ENCODE results near the gene ATPAF2. TPM values are rescaled to one million over a fixed set of nuclear protein-coding genes. Genes with fewer than 3 reads are reported as not detected.

ATPAF2 gene
- total and polyA plus RNA-seq, 10 donors, result 25.2 to 57.1 (median 37.1) TPM

DNA sequence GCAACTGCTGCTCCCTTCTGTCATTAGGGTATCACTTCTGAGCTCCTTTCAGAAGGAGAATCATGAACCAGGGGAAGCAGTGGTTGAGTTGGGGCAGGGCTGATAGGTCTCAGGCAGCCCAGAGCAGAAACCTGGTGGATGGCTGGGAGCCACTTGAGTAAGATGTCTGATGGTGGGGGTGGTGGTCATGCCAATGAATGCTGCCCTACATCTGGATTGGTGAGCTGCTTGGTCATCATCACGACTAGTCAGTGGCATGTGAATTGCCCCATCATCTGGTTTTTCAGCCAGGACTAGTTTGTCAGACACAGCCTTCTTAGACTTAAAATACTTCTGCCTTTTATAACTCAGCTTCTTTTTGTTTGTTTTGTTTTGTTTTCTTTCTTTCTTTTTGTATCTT is 2.8 kb upstream of the ATPAF2 start:
- TF ChIP-seq POLR2A (IDR thresholded peaks at IDR 0.05), result no peak
- TF ChIP-seq POLR2AphosphoS5 (IDR thresholded peaks at IDR 0.05), result no peak
- no peak for TF ChIP-seq CTCF (IDR thresholded peaks at IDR 0.05 in 8 of 11, conservative IDR thresholded peaks at IDR 0.05 in 3 of 11)
- 23 to 81% (median 54%) methylated on average over 1 of the region's 1 CpG for WGBS, 5 donors
- Histone ChIP-seq H3K4me3 (no peak overlapping the region), H3K4me1 (peaks cover 24 to 69% (median 42%) of the 10 kb centered on the region in 6 donors), H3K27me3 (replicated peaks in 1 of 7) (no peaks in the 10 kb centered on the region), H3K27ac (no peak overlapping the region), H3K9me3 (no peaks in the 10 kb centered on the region), H3K36me3 (peaks cover 0 to 22% (median 4%) of the 10 kb centered on the region in 6 donors)
- intact Hi-C loops (cut with DNase I; ENCODE audit: low total_unique reads), result no loop called here
- DNase-seq, result peak; percentile 41

DNA sequence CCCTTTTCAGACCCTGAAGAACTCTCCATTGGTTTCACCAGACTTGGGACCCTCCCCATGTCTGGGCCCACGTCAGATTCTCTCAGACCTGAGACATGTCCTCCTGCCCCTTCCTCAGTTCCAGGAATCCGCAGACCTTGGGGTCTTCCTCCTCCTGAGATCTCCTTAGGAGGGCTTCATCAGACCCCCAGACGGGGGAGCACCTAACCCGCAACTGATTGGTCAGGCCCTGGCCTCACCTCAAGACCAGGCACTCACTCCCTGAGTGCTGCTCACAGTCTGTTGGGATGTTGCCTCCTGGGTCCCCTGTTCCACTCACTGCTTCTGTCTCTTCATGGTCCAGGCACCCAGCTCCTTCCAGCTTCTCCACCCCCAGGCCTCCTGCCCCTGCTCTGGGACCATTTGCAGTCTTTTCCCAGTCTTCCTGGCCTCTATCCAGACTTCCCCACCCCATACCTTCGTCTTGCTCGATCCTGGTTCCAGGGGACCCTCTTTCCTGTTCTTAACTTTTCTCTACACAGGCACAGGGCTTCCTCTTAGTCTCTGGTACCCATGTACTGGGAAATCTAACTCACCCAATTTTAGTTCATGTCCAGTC is 1.4 kb upstream of the ATPAF2 start:
- WGBS, 5 donors, result 27 to 47% (median 43%) methylated on average over 6 of the region's 6 CpGs
- peak; percentile 76 for DNase-seq
- H3K27me3 ChIP-seq (replicated peaks in 1 of 7), result no peaks in the 10 kb centered on the region
- H3K4me1 ChIP-seq, result peaks cover 24 to 75% (median 46%) of the 10 kb centered on the region in 6 donors
- TF ChIP-seq CTCF (IDR thresholded peaks at IDR 0.05 in 8 of 11, conservative IDR thresholded peaks at IDR 0.05 in 3 of 11), result no peak
- TF ChIP-seq POLR2A (IDR thresholded peaks at IDR 0.05), result no peak
- no peak for TF ChIP-seq POLR2AphosphoS5 (IDR thresholded peaks at IDR 0.05)
- H3K27ac ChIP-seq, result peak overlapping the region in 6 of 8 donors; percentile 81 to 93 (median 90)
- H3K9me3 ChIP-seq, result no peaks in the 10 kb centered on the region
- peaks cover 0 to 13% (median 0%) of the 10 kb centered on the region in 6 donors for H3K36me3 ChIP-seq
- peak overlapping the region; percentile 74 to 98 (median 94) for H3K4me3 ChIP-seq
- intact Hi-C loops (cut with DNase I; ENCODE audit: low total_unique reads), result no loop called here

GRCh38 chr17:18039535-18040260 is 730 bp upstream of the ATPAF2 start:
- Histone ChIP-seq H3K36me3 (peaks cover 0 to 8% (median 0%) of the 10 kb centered on the region in 6 donors), H3K27me3 (replicated peaks in 1 of 7) (no peaks in the 10 kb centered on the region), H3K27ac (peak overlapping the region; percentile 50 to 93 (median 87)), H3K4me3 (peak overlapping the region; percentile 74 to 98 (median 94)), H3K9me3 (no peaks in the 10 kb centered on the region), H3K4me1 (peaks cover 24 to 79% (median 46%) of the 10 kb centered on the region in 6 donors)
- no peak for DNase-seq
- TF ChIP-seq POLR2AphosphoS5 (IDR thresholded peaks at IDR 0.05) (no peak), POLR2A (IDR thresholded peaks at IDR 0.05) (no peak), CTCF (IDR thresholded peaks at IDR 0.05 in 8 of 11, conservative IDR thresholded peaks at IDR 0.05 in 3 of 11) (no peak)
- intact Hi-C loops (cut with DNase I; ENCODE audit: low total_unique reads), result loop anchor here (10.0 kb wide), 2 partner anchors 145 to 355 kb away; partner anchors contain the start of gene RAI1
- 0 to 1% (median 0%) methylated on average over 48 to 79 of the region's 81 CpGs for WGBS, 5 donors

Measured in spleen (tissue), 11 donors.